HG03175 (cell line): Measurements from ENCODE around the gene LRIG1.

ENCODE experiments used
- ATAC-seq: cut with Tn5 transposase; IDR thresholded peaks from one replicate; pipeline ENCODE4 v1.9.1; 2021; ENCODE audit warnings: mild to moderate bottlenecking, moderate library complexity; ENCODE audit not compliant: unreplicated experiment

LRIG1 gene

GRCh38 chr3:66393333-66394005 lies 107.4 kb downstream of the LRIG1 start:
- no peak for ATAC-seq

GRCh38 chr3:66392966-66393332 lies 107.9 kb downstream of the LRIG1 start:
- no peak for ATAC-seq

- ATAC-seq = no peak
These were observed 108.3 kb downstream of the LRIG1 start for GRCh38 chr3:66392512-66392911.

GRCh38 chr3:66390013-66390412 lies 110.8 kb downstream of the LRIG1 start:
- peak; percentile 18 for ATAC-seq

DNA sequence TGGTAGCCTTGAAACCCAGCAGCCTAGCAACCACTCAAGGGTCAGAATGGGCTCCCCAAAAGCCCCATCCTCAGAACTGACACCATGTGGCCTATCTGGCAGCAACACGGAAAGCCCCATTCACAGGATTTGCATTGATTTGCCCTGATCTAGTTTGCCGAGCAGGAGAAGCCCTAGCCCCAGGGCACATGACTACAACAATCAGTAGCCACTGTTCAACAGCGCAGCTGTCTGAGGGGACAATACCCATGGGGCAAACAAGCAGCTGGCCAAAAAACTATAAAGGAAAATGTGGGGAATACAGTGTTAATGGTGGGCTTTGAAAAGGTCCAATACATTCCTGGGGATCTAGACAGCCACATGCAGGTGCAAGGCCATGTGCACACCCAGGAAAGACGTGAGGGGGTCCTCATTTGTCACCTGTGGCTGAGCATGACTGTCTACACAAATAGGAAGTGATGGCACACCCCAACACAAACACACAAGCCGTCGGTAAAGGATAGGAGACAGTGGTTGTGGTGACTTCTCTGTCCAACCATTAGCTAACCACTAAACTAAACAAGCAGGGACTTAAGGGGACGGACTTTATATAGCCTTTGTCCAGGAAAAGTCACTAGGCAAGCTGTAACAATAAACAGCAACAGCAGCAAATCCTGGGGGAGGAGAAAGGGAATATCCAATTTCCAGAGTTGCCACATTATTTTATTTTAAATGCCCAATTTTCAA lies 113.7 kb downstream of the LRIG1 start:
- peak; percentile 36 for ATAC-seq

- ATAC-seq = peak; percentile 92
These were observed 114.6 kb downstream of the LRIG1 start for GRCh38 chr3:66386011-66386924.

DNA sequence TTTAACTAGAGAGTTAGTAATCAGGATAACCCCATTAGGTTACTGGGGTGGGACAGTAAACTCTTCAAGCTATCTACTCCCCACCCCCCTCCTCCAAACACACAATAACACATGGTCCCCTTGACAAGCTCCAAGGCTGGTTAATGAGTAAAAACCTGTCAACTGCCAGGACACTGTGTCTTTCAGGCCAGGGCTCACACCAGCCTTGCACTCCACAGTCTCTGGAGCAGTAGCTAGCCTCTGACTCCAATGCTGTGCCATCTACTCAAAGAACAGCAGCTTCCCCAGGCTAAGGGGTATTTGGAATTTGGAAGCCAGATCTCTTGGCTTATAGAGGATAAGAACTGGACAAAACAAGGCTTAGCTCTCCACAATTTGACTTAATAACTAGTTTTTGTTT lies 115.8 kb downstream of the LRIG1 start:
- ATAC-seq = no peak

GRCh38 chr3:66383998-66384745 lies 116.7 kb downstream of the LRIG1 start:
- ATAC-seq = no peak

DNA sequence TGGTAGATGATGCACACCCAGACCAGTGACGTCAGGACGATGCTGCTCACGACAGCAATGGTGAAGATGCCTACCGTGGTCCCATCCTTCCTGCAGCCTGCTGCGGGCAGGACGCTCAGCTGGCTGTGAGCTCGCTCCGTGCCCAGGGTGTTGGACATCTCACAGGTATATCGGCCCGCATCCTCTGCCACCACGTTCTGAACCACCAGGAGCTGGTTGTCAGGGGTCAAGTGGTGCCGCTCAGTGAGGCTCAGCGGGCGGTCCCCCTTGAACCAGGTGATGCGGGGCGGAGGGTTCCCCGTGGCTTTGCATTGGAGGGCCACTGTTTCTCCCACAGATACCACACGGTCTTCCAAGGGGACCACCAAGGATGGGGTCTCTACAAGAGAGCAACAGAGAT lies 117.8 kb downstream of the LRIG1 start:
- no peak for ATAC-seq

DNA sequence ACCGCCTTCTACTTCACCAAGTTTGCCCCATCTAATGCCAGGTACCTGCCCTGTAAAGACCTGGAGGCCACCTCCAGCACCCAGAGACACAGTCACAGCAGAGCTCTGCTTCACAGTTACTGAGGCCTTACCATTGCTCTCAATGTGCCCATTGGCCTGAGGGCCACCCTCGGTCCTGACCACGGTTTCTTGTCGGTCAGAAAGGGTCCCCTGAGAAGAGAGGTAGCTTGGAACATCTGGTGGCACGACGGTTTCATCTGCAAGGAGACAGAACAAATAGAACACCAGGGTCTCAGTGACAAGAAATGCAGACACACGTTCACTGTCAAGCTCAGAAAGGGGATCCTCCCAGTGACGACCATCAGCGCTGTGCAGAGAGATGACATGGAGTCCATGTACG lies 118.7 kb downstream of the LRIG1 start:
- no peak for ATAC-seq

DNA sequence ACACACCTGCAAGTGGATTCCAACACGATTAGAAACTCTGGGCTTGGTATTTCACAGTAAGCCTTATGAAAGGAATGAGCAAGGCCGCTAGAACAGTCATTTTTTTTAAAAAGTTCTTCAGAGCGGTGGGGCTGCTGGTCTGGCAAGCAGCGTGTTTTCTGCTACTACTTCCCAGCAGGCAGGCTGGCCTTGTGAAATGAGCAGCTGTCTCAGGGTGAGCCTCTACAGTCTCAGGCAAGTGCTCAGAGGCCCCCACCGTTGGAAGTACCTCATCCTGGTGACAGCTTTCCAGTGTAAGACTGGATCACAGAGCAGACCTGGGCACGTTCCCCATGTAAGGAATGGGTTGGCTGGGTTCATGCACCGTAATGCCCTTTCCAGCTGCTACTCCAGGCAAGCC lies 119.2 kb downstream of the LRIG1 start:
- ATAC-seq = no peak

DNA sequence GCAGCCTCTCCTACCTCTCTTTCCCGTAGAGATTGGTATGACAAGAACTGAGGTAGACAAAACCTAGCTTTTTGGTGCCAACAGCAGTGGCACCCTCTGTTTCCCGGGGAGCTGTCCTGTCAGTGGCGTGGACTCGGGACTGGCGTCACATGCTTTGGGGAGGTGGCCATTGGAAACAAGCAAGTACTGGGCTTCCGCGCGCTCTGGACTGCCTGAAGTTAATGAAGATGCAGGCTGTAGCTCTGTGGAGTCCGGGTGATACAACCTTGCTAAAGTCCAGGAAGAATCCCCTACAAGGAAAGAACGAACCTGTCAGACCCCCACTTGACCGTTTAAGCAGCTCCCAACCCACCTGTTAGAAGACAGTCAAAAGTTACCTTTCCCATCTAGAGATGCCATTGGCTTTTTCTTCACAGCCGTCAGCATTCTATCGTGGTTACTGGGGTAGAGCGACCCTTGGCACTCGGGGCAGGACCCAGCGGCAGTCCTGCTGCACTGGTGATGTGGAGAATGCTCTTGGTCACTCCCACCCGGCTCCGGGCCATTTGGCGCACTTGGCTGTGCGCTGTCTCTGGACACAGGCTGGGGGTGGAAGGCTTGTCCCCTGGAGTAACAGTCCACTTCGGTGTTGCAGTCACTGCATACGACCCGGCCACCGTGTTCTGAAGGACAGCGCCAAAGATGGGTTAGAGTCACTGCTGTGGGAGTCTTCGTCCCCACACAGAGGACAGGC lies 120.5 kb downstream of the LRIG1 start:
- ATAC-seq = no peak

DNA sequence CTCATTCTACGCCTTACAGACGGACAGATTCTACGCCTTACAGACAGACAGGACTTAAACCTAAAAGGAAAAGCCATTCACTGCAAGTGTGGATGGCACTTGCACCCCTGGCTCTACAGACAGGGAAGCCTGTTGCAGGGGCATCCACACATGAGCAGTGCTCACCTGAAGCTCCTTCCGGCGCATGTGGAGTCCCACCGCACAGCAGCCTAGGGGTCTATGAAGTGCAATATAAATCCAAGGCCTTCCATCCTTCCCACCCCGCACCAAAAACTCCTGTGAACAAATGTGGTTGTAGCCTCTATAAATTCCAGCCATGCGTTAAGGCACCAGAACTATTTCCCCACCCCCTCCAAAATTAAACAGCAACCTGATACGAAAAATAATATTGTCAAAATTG lies 121.3 kb downstream of the LRIG1 start:
- ATAC-seq = no peak

DNA sequence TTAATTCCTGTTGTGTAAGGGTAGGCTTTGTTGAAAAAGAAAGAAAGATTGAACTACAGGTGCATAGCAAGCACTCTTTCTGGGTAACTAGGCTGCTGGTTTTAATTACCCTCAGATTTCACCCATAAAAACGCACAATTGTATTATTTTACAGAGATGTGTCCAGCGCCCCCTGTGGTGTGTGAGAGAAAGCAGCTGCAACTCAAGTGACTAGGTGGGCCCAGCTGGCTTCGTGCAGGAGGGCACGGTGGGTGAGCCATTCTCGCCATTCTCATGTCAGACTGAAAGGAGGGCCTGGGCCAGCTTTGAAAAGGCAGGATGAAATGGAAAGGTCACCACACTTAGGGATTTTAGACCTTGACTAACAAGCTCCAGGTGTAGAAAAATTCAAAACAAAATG lies 122.6 kb downstream of the LRIG1 start:
- no peak for ATAC-seq

DNA sequence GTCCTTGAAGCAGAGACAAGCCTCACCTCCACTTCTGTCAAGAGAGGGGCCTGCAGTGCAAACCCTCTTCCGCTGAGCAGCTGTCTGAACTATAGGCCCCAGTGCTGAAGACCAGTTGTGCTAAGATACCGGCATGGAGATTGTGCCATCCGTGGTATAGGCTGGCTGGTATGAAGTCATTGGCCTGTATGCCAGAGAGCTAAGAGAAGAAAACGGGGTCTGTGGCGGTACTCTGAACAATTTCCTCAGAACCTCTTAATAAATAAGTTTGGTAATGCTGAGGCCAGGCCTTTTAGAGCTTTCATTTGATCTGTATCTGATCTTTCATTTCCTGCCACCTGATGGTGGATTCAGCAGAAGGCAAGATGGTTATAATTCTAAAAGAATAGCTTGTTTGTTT lies 123.0 kb downstream of the LRIG1 start:
- no peak for ATAC-seq

- ATAC-seq = no peak
These were observed 124.3 kb downstream of the LRIG1 start for GRCh38 chr3:66376568-66376967.

- ATAC-seq = no peak
These were observed 128.0 kb downstream of the LRIG1 start for GRCh38 chr3:66372681-66373350.

GRCh38 chr3:66371432-66371831 lies 129.4 kb downstream of the LRIG1 start:
- ATAC-seq = no peak

DNA sequence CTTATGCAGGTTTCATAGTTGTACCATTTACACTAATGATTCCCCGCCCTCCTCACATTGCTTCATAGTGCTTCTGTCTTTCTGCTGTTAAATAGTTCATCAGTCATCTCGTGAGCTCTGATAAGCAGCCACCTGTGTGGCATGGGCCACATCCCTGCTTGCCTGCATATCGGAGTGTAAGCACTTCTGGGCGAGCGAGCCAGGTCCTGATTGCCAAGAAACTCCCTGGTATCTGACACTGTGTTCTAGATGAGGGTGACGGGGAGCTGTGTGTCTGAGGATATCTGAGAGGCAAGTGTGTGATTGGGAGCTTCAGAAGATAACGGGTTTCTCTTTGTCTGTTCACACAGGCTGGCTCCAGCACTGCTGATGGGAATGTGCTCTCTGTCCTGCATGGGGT lies 130.6 kb downstream of the LRIG1 start:
- no peak for ATAC-seq

DNA sequence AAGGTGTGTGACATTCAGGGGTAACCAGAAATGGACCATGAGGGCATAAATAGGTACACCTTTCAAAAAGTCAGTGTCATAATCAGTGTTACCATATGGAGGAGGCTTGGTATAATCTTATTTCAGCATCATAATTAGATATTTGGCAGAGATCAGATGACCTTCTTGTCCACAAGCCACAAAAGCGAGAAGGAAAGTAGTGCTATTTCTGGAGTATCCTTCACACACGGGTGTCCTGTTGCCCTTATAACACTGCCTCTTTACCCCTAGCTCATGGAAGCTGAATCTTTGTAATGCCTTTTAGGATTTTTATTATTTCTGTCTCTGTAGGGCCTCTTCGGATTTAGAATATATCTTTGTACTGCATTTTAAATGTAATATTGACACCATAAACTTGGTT lies 132.8 kb downstream of the LRIG1 start:
- no peak for ATAC-seq
